ENCODE data around the gene NDUFB11. TPM values are rescaled to one million over a fixed set of nuclear protein-coding genes. Genes with fewer than 3 reads are reported as not detected.
"Not testable (repeated sequence)": the region's sequence is repeated elsewhere in the genome, so short reads cannot be mapped to it uniquely, and the experiment has no call there.

Gene NDUFB11
- total RNA-seq, 1 donor from 2014 or later = 212 TPM

DNA sequence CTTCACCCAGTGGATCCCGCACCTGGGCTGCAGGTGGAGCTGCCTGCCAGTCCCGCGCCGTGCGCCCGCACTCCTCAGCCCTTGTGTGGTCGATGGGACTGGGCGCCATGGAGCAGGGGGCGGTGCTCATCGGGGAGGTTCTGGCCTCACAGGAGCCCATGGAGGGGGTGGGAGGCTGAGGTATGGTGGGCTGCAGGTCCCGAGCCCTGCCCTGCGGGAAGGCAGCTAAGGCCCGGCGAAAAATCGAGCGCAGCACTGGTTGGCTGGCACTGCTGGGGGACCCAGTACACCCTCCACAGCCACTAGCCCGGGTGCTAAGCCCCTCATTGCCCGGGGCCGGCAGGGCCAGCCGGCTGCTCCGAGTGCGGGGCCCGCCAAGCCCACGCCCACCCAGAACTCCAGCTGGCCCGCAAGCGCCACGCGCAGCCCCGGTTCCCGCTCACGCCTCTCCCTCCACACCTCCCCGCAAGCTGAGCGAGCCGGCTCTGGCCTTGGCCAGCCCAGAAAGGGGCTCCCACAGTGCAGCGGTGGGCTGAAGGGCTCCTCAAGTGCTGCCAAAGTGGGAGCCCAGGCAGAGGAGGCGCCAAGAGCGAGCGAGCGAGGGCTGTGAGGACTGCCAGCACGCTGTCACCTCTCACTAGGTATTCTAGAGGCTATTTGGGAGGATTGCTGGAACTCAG is 33.4 kb downstream of the NDUFB11 start:
- ATAC-seq; DNase-seq (ENCODE audit: missing footprints); intact Hi-C loops (cut with DNase I): not testable (repeated sequence)

DNA sequence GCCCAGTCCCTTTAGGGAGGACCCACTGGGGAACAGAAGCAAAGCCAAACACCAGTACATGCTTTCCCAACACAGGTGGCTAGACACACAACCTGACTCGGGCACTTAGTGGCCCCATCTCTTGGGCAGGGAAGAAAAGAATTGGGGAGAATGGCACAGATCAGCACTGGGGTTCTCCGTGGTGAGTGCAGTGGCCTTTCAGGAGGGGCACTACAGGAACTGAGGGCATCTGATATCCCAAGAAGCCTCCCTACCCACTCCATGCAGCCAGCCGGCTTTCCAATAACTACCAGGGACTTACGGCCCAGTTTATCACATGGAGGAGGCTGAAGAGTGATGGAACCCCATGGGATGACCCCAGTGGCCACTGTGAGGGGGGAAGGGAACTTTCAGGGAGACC is 43.3 kb downstream of the NDUFB11 start:
- DNase-seq (ENCODE audit: missing footprints) (no peak), ATAC-seq (no peak)
- intact Hi-C loops (cut with DNase I) = no loop called here

DNA sequence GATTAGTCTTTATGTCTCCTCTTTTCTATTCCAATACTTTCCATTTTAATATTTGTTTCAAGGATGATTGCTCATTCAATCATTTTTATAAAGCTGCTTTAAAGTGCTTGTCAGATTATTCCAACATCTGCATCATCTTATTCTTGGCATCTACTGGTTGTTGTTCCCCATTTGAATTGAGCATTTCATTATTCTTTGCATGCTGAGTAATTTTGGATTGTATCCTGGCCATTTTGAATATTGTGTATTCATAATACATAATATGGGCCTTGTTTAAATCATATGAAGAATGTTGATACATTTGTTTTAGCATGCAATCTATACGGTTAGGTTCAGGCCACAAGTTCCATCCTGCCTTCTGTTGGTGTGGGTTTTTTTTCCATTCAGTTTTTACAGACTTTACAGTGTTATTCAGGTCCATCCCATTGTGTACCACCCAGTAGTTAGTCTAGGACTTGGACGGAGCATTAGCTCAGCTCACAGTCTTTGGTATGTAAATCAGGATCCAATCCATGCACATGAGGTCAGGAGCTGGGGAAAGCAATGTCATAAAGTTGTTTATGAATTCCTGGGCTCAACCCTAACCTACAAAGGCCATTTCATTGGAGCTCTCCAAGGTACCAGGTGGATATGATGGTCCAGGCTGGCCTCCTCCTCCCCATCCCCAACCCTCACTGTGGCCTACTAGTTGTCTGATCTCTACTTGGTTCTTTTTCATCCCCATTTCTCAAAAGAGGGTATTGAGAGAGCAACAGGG is 46.0 kb downstream of the NDUFB11 start:
- DNase-seq (ENCODE audit: missing footprints) (no peak), ATAC-seq (no peak)
- intact Hi-C loops (cut with DNase I) = loop anchor here (10.0 kb wide), 1 partner anchor 344 kb away; the partner anchor contains the start of gene SLC9A7

DNA sequence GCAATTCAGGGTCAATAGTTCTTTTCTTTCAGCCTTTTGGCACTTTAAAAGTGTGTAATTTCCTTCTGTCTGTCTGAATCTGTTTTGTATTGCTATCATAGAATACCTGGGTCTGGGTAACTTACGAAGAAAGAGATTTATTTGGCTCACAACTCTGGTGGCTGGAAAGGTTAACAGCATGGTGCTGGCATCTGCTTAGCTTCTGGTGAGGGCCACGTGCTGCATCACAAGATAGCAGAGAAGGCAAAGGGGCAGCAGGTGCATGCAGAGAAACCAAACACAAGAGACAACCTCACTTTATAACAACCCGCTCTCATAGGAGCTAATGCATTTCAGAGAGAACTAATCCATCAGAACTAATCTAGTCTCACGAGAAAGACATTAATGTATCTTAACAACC is 47.5 kb downstream of the NDUFB11 start:
- no peak for DNase-seq (ENCODE audit: missing footprints)
- intact Hi-C loops (cut with DNase I) = loop anchor here (10.0 kb wide), 1 partner anchor 342 kb away; the partner anchor contains the start of gene SLC9A7
- ATAC-seq = no peak

- ATAC-seq = no peak
- intact Hi-C loops (cut with DNase I) = loop anchor here (5.0 to 10.0 kb wide), 2 partner anchors 192 to 339 kb away; partner anchors contain the start of gene SLC9A7
- DNase-seq (ENCODE audit: missing footprints) = no peak
These were observed 50.6 kb downstream of the NDUFB11 start for GRCh38 chrX:47093860-47094259.

- intact Hi-C loops (cut with DNase I) = loop anchor here (5.0 to 10.0 kb wide), 2 partner anchors 191 to 338 kb away; partner anchors contain the start of gene SLC9A7
- DNase-seq (ENCODE audit: missing footprints) = no peak
- ATAC-seq = no peak
These were observed 51.3 kb downstream of the NDUFB11 start for GRCh38 chrX:47093248-47093647.

Other genes starting within 250 kb of the NDUFB11 start
- gene JADE3, start 232.3 kb downstream of the NDUFB11 start, total RNA-seq = 9.0 TPM
- 14.1 TPM for gene RGN, start 66.3 kb downstream of the NDUFB11 start, total RNA-seq
- 28.5 TPM for gene RBM10, start 519 bp upstream of the NDUFB11 start, total RNA-seq
- gene UBA1, start 49.1 kb upstream of the NDUFB11 start, total RNA-seq = 93.5 TPM
- 139 TPM for gene CDK16, start 74.0 kb upstream of the NDUFB11 start, total RNA-seq
- gene USP11, start 88.3 kb upstream of the NDUFB11 start, total RNA-seq = 31.5 TPM
- not detected for gene ZNF157, start 225.9 kb upstream of the NDUFB11 start, total RNA-seq